ENCODE results near the gene RFPL1.

DNA sequence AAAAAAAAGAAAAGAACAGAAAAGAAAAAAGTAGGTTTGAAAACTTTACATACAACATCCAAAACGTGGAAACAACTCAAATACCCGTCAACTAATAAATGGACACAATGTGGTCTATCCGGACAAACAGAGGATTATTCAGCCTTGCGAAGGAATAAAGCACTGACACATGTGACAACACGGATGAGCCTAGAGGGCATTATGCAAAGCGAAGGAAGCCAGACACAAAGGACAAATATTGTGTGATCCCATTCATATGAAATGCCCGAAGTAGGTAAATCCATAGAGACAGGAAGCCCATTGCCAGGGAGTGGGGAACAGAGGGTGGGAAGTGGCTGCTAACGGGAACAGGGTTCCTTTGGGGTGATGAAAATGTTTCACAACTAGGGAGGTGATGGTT, 11.8 kb downstream of the RFPL1 start:
- TF ChIP-seq RAD21 (conservative IDR thresholded peaks at IDR 0.05) = no peak
- TF ChIP-seq, protein P1, sequence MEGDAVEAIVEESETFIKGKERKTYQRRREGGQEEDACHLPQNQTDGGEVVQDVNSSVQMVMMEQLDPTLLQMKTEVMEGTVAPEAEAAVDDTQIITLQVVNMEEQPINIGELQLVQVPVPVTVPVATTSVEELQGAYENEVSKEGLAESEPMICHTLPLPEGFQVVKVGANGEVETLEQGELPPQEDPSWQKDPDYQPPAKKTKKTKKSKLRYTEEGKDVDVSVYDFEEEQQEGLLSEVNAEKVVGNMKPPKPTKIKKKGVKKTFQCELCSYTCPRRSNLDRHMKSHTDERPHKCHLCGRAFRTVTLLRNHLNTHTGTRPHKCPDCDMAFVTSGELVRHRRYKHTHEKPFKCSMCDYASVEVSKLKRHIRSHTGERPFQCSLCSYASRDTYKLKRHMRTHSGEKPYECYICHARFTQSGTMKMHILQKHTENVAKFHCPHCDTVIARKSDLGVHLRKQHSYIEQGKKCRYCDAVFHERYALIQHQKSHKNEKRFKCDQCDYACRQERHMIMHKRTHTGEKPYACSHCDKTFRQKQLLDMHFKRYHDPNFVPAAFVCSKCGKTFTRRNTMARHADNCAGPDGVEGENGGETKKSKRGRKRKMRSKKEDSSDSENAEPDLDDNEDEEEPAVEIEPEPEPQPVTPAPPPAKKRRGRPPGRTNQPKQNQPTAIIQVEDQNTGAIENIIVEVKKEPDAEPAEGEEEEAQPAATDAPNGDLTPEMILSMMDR (IDR thresholded peaks at IDR 0.05; ENCODE audit: poor library complexity, severe bottlenecking) = no peak
- no peak for TF ChIP-seq TAF1 (IDR thresholded peaks at IDR 0.05; ENCODE audit: low read depth)
- TF ChIP-seq EP300 (conservative IDR thresholded peaks at IDR 0.05; ENCODE audit: poor library complexity, severe bottlenecking) = no peak
- no peak for TF ChIP-seq EZH2 (IDR thresholded peaks at IDR 0.05; ENCODE audit: borderline replicate concordance, insufficient read depth, low read length, poor library complexity, severe bottlenecking)
- TF ChIP-seq POLR2AphosphoS5 (IDR thresholded peaks at IDR 0.05) = no peak
- TF ChIP-seq MXI1 (conservative IDR thresholded peaks at IDR 0.05; ENCODE audit: poor library complexity, severe bottlenecking) = no peak
- TF ChIP-seq, protein P2, sequence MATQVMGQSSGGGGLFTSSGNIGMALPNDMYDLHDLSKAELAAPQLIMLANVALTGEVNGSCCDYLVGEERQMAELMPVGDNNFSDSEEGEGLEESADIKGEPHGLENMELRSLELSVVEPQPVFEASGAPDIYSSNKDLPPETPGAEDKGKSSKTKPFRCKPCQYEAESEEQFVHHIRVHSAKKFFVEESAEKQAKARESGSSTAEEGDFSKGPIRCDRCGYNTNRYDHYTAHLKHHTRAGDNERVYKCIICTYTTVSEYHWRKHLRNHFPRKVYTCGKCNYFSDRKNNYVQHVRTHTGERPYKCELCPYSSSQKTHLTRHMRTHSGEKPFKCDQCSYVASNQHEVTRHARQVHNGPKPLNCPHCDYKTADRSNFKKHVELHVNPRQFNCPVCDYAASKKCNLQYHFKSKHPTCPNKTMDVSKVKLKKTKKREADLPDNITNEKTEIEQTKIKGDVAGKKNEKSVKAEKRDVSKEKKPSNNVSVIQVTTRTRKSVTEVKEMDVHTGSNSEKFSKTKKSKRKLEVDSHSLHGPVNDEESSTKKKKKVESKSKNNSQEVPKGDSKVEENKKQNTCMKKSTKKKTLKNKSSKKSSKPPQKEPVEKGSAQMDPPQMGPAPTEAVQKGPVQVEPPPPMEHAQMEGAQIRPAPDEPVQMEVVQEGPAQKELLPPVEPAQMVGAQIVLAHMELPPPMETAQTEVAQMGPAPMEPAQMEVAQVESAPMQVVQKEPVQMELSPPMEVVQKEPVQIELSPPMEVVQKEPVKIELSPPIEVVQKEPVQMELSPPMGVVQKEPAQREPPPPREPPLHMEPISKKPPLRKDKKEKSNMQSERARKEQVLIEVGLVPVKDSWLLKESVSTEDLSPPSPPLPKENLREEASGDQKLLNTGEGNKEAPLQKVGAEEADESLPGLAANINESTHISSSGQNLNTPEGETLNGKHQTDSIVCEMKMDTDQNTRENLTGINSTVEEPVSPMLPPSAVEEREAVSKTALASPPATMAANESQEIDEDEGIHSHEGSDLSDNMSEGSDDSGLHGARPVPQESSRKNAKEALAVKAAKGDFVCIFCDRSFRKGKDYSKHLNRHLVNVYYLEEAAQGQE (IDR thresholded peaks at IDR 0.05; ENCODE audit: borderline replicate concordance) = no peak
- TF ChIP-seq SMC3 (conservative IDR thresholded peaks at IDR 0.05; ENCODE audit: poor library complexity) = no peak
